Measurements from ENCODE around the gene DOCK9.
A peak's percentile ranks its signal among the peaks of the same experiment; 100 is the strongest.

Gene DOCK9

DNA sequence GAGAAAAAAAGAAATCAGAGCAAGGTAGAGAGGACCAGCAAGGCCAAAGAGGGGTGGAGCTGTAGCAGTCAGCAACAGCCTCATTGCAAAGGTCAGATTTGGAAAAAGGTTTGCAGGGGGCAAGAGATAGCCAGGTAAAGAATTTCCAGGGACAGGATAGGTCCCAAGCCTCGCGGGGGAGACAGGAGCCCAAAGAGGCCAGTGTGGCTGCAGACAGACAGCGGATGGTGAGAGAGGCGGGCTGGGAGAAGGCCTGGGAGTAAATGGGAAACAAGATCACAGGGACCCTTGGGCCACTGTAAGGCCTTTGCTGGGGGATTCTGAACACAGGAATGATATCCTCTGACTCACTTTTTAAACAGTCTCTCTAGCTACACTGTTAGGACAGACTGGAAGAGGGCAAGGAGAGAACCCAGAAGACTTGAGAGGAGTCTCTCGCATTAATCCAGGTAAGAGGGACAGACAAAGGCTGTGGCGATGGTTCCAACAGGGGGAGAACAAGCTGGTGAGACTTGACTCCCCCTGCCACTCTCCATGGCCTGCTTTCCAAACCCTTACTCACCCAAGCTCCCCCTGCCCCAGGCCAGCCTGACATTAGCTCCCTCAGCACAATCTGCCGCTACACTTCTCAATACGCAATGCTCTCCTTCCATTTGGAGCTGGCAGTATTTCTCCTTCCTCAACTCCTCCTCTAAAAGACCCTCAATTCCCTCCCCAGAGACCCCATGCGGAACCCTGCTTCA, 31.8 kb downstream of the DOCK9 start:
- DNase-seq (ENCODE audit: low read depth) = no peak

DNA sequence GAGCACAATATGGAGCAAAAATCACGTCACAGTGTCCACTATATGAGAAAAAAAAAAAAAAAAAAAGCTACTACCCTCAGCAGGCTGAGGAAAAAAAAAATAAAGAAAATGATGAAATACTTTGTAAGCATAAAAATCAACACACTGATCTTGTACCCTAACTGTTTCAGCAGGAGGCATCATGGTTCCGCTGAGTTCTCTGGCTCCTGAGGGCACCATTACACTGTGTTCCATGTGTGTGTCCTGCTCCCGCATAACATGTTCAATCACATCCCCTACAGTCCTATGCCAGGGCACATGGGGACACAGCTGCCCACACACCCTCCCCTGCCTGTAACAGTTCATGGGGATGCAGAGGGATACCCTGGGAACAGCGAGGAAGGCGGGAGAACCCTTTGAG, 33.5 kb downstream of the DOCK9 start:
- DNase-seq (ENCODE audit: low read depth) = no peak

GRCh38 chr13:98942997-98943396, 34.9 kb downstream of the DOCK9 start:
- DNase-seq (ENCODE audit: low read depth) = peak; percentile 39

DNA sequence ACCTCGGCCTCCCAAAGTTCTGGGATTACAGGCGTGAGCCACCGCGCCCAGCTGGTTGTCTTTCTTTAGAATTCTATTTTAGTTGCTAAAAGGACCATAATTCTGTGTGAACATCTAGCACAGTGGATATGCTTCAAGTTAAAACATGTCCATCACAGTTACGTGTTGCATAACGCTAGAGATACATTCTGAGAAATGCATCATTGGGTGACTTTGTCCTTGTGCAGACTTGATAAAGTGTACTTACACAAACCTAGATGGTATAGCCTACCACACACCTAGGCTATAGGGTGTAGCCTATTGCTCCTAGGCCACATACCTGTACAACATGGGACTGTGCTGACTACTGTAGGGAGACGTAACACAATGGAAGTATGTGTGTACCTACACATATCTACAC, 35.4 kb downstream of the DOCK9 start:
- no peak for DNase-seq (ENCODE audit: low read depth)

- no peak for DNase-seq (ENCODE audit: low read depth)
Observed at GRCh38 chr13:98941536-98941935, 36.3 kb downstream of the DOCK9 start.

DNA sequence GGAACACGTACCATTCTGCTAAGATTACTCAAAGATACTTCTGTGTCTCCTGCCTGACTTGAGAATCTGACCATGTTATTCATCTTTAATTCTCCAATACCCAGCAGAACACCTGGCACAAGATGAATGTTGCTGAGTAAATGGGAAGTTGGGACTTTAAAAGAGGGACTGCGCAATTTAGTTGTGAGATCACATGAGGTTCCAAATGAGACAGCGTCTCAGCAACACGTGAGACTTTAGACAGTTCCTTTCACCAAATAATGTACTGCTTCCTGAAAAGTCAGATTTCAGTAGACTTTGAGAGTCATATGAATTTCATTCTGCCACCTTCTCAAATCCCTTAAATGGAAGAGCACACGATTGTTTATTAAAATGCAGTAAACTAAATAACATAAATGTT, 36.7 kb downstream of the DOCK9 start:
- DNase-seq (ENCODE audit: low read depth) = no peak

DNA sequence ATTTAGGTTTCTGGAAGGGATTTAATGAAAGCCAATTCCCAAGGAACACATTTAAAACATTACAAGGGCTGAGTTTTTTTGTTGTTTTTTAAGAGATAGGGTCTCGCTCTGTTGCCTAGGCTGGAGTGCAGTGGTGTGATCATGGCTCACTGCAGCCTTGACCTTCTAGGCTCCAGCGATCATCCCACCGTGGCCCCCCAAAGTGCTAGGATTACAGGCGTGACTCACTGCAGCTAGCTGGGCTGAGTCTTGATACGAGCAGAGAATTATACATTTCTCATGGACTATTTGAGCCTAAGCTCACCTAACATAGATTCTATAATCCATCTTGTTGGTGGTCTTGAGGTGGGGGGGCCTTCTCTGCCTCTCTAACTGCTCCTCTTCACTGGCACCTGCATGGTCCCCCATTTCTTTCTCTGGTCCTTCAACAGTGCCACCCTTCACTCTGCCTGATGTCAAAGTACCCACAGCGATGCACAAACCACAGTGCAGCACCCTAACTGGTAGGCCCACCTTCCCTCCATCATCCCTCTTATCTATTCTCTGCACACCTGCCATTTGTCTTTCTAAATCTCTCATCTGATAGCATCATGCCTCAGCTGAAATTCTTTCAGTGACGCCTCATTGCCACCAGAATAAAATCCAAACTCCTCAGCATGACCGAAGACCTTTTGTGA, 37.4 kb downstream of the DOCK9 start:
- no peak for DNase-seq (ENCODE audit: low read depth)

DNA sequence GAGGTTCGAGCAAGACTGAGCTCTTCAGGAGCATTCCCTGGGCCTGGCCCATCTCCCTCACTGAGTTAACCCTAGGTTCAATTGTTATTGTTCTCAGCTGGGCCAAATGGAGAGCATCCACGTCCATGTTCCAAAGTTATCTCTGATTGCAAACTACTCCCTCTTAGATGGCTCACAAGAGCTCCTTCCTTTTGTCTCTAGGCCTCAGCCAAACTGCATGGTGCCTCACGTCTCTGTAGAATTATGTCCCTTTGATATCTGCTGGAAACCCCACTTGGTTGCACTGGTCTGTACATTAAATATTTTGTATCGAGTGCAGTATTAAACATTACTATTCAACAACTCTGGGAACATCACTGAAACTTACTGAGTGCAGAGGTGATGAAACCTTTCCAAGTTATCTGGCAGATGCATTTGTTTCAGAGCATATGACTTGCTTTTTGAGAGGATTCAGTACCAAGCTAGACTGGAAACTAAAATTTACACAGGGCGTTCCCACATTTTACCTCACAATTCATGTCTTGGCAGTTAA, 38.1 kb downstream of the DOCK9 start:
- DNase-seq (ENCODE audit: low read depth) = no peak

GRCh38 chr13:98938801-98939200, 39.1 kb downstream of the DOCK9 start:
- no peak for DNase-seq (ENCODE audit: low read depth)

GRCh38 chr13:98937911-98938381, 39.9 kb downstream of the DOCK9 start:
- DNase-seq (ENCODE audit: low read depth) = no peak

DNA sequence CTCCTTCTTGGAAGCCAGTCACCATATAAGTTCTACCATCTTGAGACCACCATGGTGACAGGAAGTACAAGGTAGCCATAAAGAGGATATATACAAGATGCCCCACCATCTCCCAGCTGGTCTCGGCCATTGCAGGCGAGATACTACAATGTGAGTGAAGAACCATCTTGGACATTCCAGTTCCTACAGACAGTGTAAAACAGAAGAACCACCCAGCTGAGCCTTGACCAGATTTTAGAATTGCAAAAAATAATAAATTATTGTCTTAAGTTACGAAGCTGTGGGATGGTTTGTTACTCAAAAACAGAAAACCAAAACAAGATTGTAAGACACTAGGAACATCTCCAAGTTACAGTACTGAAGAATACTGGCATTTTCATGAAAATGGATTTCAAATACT, 43.6 kb downstream of the DOCK9 start:
- DNase-seq (ENCODE audit: low read depth) = no peak

DNA sequence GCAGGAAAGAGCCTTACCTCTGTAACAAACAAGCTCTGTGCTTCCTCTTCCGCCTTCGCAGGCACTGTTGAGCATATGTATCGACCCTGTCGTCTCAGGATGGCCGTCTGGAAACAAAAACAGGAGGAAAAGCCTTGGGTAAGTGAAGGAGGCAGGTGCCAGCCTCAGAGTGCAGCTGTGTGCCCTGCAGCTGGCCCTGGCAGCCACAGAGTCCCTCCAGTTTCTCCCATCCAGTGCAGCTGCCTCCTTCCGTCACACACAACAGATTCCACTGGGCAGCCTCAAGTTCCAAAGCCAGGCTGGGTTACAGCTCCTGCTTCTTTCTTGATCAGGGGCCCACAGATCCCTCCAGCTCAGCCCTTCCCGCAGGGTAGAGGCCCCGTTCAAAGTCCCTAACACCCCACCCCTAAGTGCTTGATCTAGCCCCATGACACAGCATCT, 47.7 kb downstream of the DOCK9 start:
- no peak for DNase-seq (ENCODE audit: low read depth)

DNA sequence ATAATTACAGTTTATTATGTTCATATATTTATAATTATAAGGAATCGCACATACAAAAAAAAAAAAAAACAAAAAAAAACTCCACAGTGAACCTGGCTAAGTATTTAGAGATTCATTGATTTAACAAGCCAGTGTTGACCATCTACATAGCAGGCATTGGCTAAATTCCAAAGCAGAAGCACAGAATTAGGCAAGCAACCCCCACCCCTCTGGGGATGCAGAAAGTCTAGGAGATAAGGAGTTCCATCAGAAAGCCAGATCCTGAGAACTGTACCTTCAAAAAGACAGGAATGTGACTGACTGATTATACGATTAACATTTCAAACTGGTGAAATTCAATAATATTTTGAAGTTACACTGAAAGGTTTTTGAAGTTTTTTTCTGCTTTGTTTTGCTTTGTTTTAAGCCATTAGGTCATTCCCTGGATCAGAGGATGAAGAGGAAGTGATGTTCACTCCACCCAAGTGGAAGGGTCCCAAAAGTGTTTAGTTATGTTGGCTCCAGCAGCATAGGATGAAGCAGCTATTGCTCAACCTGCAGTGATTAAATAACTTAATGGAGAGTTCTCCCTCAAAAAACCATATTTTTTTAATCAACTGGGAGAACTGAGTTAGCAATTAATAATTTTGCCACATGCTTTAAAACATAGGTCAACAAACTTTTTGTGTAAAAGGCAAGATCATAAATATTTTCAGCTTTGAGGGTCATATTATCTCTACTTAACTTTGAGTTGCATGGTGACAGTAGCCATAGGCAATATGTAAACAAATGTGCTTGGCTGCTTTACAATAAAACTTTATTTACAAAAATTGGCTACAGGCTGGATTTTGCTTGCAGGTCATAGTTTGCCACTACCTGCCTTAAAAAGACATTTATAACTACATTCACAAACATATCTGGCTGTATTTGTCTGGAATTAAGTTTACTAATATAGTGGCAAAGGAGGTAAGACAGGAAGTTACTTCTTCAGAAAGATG, 49.6 kb downstream of the DOCK9 start:
- DNase-seq (ENCODE audit: low read depth) = peak; percentile 84

DNA sequence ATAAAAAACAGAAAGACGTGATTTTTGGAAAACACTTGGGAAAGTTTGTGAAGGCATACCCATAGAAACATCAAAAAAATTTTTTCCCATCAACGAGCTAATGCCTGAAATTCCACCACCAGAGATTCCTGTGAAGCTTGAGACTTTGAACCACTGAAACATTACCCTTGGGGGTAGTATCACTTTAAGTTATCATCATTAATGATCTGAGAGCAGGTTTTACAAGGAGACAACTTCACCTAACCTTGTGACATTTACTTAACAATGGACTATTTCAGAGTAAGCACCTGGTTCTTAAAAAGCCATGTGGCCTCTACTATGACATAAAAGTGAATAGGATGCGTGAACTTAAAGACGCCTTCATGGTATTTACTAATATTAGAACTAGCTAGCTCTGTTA, 51.9 kb downstream of the DOCK9 start:
- no peak for DNase-seq (ENCODE audit: low read depth)

- no peak for DNase-seq (ENCODE audit: low read depth)
Observed at GRCh38 chr13:98923641-98924397, 54.0 kb downstream of the DOCK9 start.

DNA sequence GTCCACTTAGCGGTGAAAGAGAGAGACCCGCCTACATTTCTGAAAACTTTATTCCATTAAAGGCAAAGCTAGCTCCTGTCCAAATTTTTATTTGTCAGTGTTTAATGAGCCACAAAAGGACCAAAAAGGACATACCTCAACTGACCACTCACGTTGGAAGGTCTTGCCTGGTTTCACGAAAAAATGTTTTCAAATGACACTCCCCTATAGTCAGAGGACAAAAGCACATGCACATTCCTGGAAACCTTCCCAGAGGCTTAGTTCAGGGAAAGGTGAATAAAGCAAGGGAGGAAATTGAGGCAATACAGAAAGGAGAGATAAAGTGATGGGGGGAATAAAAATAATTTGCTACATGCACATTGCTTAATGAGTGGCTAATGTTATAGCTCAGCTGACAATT, 55.6 kb downstream of the DOCK9 start:
- DNase-seq (ENCODE audit: low read depth) = no peak

- no peak for DNase-seq (ENCODE audit: low read depth)
Observed at GRCh38 chr13:98921786-98922185, 56.1 kb downstream of the DOCK9 start.

- DNase-seq (ENCODE audit: low read depth) = no peak
Observed at GRCh38 chr13:98921015-98921580, 56.8 kb downstream of the DOCK9 start.

GRCh38 chr13:98919566-98919965, 58.3 kb downstream of the DOCK9 start:
- DNase-seq (ENCODE audit: low read depth) = no peak

DNA sequence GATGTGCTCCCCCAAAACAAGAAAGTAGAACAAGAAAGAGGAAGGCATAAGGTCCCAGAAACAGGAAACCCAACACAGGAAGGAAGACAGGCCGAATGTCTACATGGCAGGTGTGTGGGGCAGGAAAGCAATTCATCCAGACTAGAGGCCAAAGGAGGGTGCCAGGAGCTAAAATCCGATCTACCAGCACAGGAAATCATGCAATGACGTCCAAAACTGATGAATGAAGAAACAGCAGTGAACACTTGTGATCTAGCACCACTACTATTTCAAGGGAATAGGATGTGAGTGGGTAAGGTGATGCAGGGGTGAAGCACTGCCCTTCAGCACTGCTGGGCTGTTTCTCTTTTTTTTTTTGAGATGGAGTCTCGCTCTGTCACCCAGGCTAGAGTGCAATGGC, 59.1 kb downstream of the DOCK9 start:
- DNase-seq (ENCODE audit: low read depth) = no peak

DNA sequence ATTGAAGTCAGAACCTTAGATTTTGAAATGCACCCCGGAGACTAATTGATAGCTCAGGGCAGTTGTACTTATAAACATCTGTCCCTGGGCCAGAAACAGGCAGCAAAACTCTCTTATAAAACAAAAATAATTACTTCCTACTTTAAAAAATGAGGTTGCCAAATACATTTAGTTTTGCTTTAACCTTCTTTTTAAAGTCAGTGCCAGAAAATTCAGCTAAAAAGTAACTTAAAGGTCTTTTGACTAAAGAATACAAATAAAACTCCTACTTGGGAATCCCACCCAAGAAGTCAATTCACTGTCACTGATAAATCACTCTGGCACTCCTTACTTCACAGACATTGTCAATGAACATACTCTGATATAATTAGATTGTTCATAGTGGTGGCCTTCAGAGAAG, 60.7 kb downstream of the DOCK9 start:
- no peak for DNase-seq (ENCODE audit: low read depth)
